OCI-M1 (cell line): ENCODE results near the gene CEP57L1.
A peak's percentile ranks its signal among the peaks of the same experiment; 100 is the strongest.
"Not testable (repeated sequence)": the region's sequence is repeated elsewhere in the genome, so short reads cannot be mapped to it uniquely, and the experiment has no call there.

Experiments
- DNase-seq: peaks from one replicate; lab custom pipeline; 2025; lab: John Stamatoyannopoulos, UW

The CEP57L1 gene

DNA sequence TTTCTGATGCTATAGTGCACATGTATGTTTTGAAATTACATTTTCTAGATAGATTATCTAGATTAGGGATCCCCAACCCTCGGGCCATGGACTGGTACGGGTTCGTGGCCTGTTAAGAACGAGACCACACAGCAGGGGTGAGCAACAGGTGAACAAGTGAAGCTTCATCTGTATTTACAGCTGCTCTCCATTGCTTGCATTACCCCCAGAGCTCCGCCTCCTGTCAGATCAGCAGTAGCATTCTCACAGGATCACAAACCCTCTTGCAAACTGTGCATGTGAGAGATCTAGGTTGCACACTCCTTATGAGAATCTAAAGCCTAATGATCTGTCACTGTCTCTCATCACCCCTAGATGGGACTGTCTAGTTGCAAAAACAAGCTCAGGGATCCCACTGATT, 10.4 kb downstream of the CEP57L1 start:
- DNase-seq: peak; percentile 17

DNA sequence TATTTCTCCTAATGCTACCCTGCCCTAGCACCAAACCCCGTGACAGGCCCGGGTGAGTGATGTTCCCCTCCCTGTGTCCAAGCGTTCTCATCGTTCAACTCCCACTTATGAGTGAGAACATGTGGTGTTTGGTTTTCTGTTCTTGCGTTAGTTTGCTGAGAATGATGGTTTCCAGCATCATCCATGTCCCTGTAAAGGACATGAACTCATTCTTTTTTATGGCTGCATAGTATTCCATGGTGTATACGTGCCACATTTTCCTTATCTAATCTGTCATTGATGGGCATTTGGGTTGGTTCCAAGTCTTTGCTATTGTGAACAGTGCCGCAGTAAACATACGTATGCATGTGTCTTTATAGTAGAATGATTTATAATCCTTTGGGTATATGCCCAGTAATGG, 14.4 kb downstream of the CEP57L1 start:
- not testable (repeated sequence) for DNase-seq

DNA sequence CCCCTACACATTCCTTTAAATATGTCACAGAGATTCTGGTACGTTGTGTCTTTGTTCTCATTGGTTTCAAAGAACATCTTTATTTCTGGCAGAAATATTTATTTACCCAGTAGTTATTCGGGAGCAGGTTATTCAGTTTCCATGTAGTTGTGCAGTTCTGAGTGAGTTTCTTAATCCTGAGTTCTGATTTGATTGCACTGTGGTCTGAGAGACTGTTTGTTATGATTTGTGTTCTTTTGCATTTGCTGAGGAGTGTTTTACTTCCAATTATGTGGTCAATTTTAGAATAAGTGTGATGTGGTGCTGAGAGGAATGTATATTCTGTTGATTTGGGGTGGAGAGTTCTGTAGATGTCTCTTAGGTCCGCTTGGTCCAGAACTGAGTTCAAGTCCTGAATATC, 17.4 kb downstream of the CEP57L1 start:
- DNase-seq: not testable (repeated sequence)

DNA sequence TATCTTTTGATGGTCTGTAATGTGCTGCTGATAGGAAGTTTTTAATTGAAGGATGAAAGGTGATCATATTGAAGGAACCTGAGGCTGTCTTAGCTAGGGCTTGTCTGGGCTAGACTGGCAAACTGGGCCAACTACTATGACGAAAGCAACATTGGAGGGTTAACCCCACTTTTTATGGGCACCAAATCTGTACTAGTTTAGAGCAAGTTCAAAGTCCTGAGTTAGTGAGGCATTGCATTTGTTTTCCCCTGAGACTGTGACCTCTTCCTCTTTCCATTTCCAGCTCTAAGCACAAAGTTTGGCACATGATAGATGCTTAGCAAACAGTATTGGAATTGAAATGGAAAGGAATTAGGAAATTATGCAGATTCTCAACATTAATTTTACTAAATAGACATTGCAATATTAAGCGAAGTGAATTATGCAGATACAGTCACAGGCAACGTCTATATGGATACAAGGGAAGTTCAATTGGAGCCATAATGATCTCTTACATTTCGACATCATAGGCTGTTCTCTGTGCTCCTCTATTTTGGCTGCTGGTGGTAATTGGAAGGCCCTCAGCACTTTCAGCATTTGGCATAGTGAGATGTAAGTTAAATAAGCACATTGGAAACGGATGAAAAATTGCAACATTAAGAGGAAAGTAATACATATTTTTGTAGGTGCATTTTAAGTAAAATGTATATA, 22.2 kb downstream of the CEP57L1 start:
- peak; percentile 22 for DNase-seq

DNA sequence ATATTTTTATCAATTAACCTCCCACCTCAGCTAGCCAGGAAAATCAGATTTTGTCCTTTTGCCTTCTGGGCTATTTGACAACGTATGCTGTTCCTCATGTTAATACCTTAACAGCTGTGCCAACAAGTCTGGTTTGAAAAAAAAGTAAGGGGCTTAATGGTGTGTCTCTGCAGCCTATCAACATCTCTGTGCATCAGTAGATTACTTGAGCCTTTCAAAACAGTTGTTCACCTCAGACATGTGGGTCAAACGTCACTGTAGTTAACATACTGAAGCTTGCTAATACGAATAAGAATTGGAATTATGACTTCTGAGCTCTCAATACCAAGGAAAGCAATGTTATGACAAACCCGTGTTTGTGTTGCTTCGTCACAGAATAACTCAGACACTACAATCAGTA, 23.0 kb downstream of the CEP57L1 start:
- DNase-seq: no peak

DNA sequence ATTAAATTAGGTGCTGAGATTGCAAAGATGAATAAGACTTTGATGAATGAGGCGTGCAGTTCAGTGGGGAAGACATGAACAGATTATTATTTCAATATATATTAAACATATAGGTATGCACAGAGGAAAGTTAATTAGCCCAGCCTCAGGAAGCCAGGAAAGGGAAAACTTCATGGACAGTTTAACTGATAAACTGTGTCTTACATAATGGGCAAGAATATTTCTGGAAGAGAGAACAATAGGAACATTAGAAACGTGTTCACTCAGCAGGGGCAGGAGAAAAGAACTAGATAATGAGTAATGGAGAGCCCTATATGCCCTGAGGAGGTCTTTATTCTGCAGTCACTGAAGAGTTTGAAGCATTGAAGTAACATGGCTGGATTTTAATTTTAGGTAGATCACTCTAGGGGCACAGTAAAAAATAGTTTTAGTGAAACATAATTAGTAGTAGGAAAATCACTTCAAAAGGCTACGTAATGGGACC, 23.6 kb downstream of the CEP57L1 start:
- DNase-seq: no peak

DNA sequence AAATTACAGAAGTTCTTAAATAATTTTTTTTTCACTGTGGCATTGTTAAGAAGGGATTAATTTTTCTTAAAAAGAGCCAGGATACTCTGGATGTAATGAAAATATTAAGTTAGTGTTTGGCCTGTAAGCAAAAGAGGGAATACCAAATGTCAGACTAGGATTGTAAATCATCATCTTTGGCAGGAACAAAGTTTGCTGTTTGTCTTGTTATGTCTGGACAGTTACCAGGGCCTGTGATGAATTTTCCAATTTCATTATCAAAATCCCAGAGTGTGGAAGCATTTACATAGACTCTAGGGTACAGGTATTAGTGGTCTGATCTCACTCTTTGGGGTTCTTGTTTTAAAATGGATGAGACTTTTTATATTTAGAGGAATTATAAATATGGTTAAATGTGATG, 26.1 kb downstream of the CEP57L1 start:
- DNase-seq: no peak

DNA sequence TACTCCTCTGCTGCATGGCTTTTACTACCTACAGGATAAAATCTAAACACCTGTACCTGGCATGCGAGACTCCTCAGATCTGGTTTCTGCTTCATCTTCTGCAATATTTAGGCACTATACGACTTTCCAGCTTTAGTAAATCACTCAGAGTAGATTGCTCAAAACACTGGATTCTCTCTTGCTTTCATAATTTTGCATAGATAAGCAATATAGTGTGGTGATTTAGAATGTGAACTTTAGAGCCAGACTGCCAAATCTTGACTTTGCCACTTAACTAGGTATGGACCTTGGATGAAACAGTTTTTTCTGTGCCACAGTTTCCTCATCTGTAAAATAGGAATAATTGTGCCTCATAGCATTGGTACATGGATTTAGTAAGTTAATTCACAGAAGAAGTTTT, 28.9 kb downstream of the CEP57L1 start:
- DNase-seq: no peak

DNA sequence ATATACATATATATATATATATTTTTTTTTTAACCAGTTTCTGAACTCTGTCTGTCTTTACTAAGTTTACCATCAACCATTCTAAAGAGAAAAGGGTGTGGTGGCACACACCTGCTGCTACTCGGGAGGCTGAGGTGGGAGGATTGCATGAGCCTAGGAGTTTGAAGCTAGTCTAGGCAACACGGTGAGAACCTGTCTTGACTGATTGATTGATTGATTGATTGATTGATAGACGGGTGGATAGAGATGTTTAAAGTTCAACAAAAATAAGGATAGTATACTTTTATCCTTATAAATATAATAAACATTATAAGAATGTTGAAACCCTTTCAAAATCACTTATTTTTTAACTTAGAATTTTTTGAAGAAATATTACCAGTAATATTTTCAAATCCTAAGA, 30.2 kb downstream of the CEP57L1 start:
- DNase-seq: no peak

DNA sequence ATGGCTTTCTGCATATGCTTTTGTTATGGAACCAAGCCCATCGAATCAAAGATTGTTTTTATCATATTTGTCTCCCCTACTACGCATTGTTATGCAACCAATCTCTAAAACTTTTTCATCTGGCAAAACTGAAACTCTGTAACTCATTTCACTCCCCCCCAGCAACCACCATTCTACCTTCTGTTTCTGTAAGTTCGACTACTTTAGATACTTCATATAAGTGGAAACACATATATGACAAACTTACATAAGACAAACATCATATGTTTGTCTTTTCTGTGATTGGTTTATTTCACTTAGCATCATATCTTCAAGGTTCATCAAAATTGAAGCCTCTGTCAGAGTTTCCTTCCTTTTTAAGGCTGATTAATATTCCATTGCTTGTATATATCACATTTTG, 34.8 kb downstream of the CEP57L1 start:
- DNase-seq: no peak

DNA sequence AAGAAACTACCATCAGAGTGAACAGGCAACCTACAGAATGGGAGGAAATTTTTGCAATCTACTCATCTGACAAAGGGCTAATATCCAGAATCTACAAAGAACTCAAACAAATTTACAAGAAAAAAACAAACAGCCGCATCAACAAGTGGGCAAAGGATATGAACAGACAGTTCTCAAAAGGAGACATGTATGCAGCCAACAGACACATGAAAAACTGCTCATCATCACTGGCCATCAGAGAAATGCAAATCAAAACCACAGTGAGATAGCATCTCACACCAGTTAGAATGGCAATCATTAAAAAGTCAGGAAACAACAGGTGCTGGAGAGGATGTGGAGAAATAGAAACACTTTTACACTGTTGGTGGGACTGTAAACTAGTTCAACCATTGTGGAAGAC, 40.3 kb downstream of the CEP57L1 start:
- not testable (repeated sequence) for DNase-seq

DNA sequence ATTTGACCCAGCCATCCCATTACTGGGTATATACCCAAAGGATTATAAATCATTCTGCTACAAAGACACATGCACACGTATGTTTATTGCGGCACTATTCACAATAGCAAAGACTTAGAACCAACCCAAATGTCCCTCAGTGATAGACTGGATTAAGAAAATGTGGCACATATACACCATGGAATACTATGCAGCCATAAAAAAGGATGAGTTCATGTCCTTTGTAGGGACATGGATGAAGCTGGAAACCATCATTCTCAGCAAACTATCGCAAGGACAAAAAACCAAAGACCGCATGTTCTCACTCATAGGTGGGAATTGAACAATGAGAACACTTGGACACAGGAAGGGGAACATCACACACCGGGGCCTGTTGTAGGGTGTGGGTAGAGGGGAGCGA, 40.7 kb downstream of the CEP57L1 start:
- not testable (repeated sequence) for DNase-seq

DNA sequence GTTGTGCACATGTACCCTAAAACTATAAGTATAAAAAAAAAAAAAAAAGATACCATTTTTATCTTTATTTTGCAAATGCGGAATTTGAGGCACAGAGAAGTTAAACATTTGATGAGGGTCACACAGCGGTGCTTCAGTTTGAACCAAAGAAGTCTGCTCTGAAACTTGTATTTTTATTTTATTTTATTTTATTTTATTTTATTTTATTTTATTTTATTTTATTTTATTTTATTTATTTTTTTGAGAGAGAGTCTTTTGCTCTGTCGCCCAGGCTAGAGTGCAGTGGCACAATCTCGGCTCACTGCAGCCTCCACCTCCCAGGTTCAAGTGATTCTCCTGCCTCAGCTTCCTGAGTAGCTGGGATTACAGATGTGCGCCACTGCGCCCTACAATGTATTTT, 41.2 kb downstream of the CEP57L1 start:
- not testable (repeated sequence) for DNase-seq

DNA sequence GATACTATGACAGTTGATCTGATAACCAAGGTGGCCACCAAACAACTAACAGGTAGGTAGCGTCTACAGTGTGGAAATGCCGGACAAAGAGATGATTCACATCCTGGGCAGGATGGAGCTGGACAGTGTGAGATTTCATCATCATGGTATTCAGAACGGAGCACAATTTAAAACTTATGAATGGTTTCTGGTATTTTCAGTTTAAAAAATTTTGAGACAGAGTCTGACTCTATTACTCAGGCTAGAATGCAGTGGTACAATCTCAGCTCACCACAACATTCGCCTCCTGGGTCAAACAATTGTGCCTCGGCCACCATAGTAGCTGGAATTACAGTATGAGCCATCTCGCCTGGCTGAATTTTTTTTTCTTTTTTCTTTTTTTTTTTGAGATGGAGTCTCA, 43.8 kb downstream of the CEP57L1 start:
- no peak for DNase-seq

DNA sequence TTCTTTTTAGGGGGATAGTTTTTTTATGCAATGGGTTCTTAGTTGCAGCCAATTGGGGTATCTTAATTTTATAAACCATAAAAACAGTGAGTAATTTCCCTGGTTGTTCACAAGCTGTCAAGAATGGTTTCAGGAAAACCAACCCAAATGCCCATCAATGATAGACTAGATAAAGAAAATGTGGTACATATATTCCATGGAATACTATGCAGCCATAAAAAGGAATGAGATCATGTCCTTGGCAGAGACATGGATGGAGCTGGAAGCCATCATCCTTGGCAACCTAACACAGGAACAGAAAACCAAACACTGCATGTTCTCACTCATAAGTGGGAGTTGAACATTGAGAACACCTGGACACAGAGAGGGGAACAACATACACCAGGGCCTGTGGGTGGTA, 46.8 kb downstream of the CEP57L1 start:
- DNase-seq: not testable (repeated sequence)

DNA sequence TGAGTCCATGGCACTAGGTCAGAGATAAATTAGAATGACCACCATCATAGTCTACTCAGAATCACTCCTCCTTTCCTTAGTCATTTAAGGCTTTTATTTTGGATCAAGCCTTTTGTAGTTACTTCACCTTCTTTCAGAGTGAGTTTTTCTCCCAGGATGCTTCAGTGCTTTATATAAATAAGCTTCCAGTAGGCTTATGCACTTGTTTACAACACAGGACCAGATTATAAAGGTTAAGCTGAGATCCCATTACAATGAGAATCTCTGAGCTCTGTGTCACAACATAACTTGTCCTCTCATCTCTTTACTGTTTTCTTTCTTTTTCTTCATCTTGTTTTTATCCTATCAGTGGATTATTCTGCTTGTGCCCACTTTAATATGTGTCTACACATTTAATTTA, 47.9 kb downstream of the CEP57L1 start:
- no peak for DNase-seq

DNA sequence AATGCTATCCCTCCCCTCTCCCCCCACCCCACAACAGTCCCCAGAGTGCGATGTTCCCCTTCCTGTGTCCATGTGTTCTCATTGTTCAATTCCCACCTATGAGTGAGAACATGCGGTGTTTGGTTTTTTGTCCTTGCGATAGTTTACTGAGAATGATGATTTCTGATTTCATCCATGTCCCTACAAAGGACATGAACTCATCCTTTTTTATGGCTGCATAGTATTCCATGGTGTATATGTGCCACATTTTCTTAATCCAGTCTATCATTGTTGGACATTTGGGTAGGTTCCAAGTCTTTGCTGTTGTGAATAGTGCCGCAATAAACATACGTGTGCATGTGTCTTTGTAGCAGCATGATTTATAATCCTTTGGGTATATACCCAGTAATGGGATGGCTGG, 52.9 kb downstream of the CEP57L1 start:
- DNase-seq: not testable (repeated sequence)

DNA sequence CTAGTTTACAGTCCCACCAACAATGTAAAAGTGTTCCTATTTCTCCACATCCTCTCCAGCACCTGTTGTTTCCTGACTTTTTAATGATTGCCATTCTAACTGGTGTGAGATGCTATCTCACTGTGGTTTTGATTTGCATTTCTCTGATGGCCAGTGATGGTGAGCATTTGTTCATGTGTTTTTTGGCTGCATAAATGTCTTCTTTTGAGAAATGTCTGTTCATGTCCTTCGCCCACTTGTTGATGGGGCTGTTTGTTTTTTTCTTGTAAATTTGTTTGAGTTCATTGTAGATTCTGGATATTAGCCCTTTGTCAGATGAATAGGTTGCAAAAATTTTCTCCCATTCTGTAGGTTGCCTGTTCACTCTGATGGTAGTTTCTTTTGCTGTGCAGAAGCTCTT, 53.4 kb downstream of the CEP57L1 start:
- DNase-seq: not testable (repeated sequence)

DNA sequence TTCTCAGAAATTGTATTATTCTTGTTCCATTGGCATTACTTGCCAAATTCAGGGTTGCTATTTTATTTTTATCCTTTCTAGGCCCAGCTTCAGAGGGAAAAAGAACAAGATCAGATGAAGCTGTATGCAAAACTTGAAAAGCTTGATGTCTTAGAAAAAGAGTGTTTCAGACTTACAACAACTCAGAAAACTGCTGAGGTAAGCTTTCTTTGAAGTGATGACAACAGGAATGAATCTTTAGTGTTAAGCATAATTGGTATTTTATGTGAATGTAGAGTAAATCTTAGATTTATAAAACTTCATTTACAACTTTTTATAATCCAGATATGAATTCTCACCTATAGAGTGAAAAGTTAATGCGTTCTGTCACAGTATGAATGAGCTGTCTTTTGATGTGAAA, 58.4 kb downstream of the CEP57L1 start:
- DNase-seq: no peak

DNA sequence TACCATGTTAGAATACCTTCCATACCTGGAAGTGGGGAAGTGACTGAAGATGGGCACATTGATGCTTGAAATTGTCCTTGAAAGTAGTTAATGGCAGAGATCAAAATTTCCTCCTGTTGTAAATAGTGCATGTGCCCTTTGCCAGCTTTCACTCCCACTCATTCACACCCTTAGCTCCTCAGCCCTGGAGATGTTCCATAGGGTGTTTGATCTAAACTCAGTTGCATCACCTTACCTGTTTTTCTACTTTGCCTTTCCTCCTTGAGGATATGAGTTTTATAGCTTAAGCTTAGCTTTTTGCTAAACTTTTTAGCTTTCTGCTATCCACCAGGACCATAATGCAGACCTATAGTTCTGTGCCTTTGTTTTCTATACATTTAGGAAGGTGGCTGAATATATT, 69.0 kb downstream of the CEP57L1 start:
- no peak for DNase-seq

DNA sequence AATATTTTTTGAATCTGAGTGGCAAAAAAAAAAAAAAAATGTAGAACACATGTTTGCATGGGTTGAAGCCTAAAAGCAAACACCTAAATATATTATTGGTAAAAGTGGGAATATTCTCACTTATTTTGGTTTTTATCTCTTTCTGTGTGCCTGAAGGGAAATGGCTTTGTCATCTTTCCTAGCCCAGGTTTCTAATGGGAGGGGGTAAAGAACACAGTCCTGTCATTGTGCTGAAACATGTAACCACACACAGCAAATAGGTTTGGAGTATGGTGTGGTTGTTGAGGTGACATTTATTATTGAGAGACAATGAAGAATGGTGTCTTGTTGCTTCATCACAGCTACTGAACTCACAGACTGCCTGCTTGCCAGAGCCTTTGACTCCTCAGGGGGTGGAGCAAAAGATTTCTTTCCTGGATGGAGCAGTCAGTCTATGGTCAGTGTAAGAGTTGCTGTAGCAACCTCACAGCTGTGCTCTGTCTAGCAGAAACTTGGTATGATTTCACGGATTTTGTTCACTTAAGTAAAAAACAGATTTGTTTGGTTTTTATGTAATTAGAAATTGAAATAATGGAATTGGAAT, 70.2 kb downstream of the CEP57L1 start:
- peak; percentile 54 for DNase-seq

DNA sequence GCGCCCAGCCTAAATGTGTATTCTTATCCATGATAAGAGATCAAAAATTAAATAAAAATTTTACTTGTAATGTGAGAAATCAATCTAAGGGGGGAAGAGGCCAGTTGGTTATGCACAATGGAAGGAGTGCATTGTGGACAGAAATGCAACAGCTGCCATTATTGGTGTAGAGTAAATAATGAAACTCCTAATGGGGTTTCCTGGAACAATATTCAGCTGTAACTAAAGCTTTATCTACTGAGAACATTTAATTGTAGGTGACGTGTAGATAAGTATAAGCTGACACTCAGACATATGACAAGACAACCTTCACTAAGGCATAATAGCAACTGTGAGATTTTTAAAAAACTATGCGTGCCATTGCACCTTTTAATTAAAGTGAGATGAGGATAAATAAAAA, 71.4 kb downstream of the CEP57L1 start:
- no peak for DNase-seq

DNA sequence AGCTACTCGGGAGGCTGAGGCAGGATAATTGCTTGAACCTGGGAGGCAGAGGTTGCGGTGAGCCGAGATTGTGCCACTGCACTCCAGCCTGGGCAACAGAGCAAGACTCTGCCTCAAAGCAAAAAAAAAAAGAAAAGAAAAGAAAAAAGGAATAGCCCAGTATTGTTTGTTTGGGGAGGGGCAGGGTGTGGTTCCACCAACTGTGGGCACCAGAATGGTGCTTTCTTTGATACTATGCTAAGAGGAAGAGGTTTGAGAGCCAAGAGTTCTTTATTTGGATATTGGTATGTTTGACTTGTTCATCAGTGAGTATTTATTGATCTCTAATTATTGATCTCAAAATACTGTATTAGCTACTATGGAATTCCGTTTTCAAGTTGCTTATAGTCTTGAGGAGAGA, 72.3 kb downstream of the CEP57L1 start:
- no peak for DNase-seq

DNA sequence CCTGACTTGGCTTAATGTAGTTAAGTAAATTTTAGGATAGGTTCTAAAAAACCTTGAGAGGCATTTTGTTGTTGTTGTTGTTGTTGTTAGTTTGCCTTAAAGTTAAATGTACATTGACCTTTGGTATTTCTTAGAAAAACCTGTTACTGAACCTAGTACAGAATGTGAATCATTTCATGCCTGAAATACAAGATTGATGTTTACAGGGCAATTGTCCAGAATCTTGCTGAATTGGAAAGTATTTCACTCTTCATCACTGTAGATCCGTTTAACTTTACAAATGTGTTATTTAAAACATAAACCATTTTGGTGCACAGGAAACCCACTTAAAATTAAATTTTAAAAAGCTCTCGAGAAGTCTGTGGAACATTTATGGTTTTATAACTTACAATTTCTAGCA, 75.0 kb downstream of the CEP57L1 start:
- DNase-seq: no peak
